ENCODE results near the gene DPPA4.

DPPA4 gene

GRCh38 chr3:109356442-109357155 lies 19.3 kb upstream of the DPPA4 start:
- H3K4me1 ChIP-seq (ENCODE audit: control insufficient read depth in 1 of 2, insufficient read depth in 1 of 2, low read depth in 1 of 2, low read length in 1 of 2), result peaks cover 10 to 12% of the 10 kb centered on the region in 2 experiments
- H3K4me3 ChIP-seq (ENCODE audit: low read depth in 1 of 2, low read length in 1 of 2), result no peak overlapping the region
- no peaks in the 10 kb centered on the region for H3K27me3 ChIP-seq
- TF ChIP-seq CTCF (IDR thresholded peaks at IDR 0.05), result no peak
- H3K9me3 ChIP-seq, result no peaks in the 10 kb centered on the region
- no peaks in the 10 kb centered on the region for H3K36me3 ChIP-seq
- no peak overlapping the region for H3K27ac ChIP-seq

GRCh38 chr3:109355625-109356441 lies 18.5 kb upstream of the DPPA4 start:
- Histone ChIP-seq H3K4me3 (ENCODE audit: low read depth in 1 of 2, low read length in 1 of 2) (no peak overlapping the region), H3K27ac (no peak overlapping the region)
- TF ChIP-seq CTCF (IDR thresholded peaks at IDR 0.05), result no peak

GRCh38 chr3:109353057-109353456 lies 15.7 kb upstream of the DPPA4 start:
- H3K36me3 ChIP-seq, result no peaks in the 10 kb centered on the region
- TF ChIP-seq CTCF (IDR thresholded peaks at IDR 0.05), result no peak
- no peak overlapping the region for H3K4me3 ChIP-seq (ENCODE audit: low read depth in 1 of 2, low read length in 1 of 2)
- H3K27ac ChIP-seq, result no peak overlapping the region
- H3K9me3 ChIP-seq, result no peaks in the 10 kb centered on the region
- H3K4me1 ChIP-seq (ENCODE audit: control insufficient read depth in 1 of 2, insufficient read depth in 1 of 2, low read depth in 1 of 2, low read length in 1 of 2), result peaks cover 10 to 12% of the 10 kb centered on the region in 2 experiments
- no peaks in the 10 kb centered on the region for H3K27me3 ChIP-seq

More at GRCh38 chr3:109355625-109356441, 18.5 kb upstream of the DPPA4 start:
- Histone ChIP-seq H3K4me1 (ENCODE audit: control insufficient read depth in 1 of 2, insufficient read depth in 1 of 2, low read depth in 1 of 2, low read length in 1 of 2) (peaks cover 10 to 12% of the 10 kb centered on the region in 2 experiments), H3K27me3 (no peaks in the 10 kb centered on the region), H3K9me3 (no peaks in the 10 kb centered on the region), H3K36me3 (no peaks in the 10 kb centered on the region)

- peaks cover 10 to 12% of the 10 kb centered on the region in 2 experiments for H3K4me1 ChIP-seq (ENCODE audit: control insufficient read depth in 1 of 2, insufficient read depth in 1 of 2, low read depth in 1 of 2, low read length in 1 of 2)
- no peaks in the 10 kb centered on the region for H3K27me3 ChIP-seq
- no peaks in the 10 kb centered on the region for H3K36me3 ChIP-seq
- no peak overlapping the region for H3K27ac ChIP-seq
- no peak for TF ChIP-seq CTCF (IDR thresholded peaks at IDR 0.05)
- H3K9me3 ChIP-seq, result no peaks in the 10 kb centered on the region
- no peak overlapping the region for H3K4me3 ChIP-seq (ENCODE audit: low read depth in 1 of 2, low read length in 1 of 2)
These were observed 13.9 kb upstream of the DPPA4 start for GRCh38 chr3:109351231-109351630.

- TF ChIP-seq CTCF (IDR thresholded peaks at IDR 0.05), result no peak
- Histone ChIP-seq H3K4me3 (ENCODE audit: low read depth in 1 of 2, low read length in 1 of 2) (no peak overlapping the region), H3K4me1 (ENCODE audit: control insufficient read depth in 1 of 2, insufficient read depth in 1 of 2, low read depth in 1 of 2, low read length in 1 of 2) (peaks cover 4 to 16% of the 10 kb centered on the region in 2 experiments), H3K36me3 (no peaks in the 10 kb centered on the region), H3K27ac (no peak overlapping the region), H3K9me3 (no peaks in the 10 kb centered on the region), H3K27me3 (no peaks in the 10 kb centered on the region)
These were observed 9.5 kb upstream of the DPPA4 start for GRCh38 chr3:109346770-109347295.

All from neutrophil (primary cell).